IPS-18c (cell line): Measurements from ENCODE around the gene WDR81.

Experiments used
- H3K4me3 ChIP-seq: 2 replicates; pipeline ENCODE4 v1.7.0; 2013; ENCODE audit warnings: low read depth, mild to moderate bottlenecking, low read length, moderate library complexity; ENCODE audit not compliant: insufficient read depth
- H3K9me3 ChIP-seq: one replicate; pipeline ENCODE4 v1.6.1; 2013; ENCODE audit warnings: mild to moderate bottlenecking, low read length, moderate library complexity; ENCODE audit not compliant: control insufficient read depth, insufficient read depth

The WDR81 gene

GRCh38 chr17:1742371-1743087, 18.0 kb downstream of the WDR81 start, which contains the start of gene SERPINF2:
TSS of gene SERPINF2 (plus strand) at chr17:1742871. CDS start at chr17:1744996, 2,125 bp downstream.
- H3K4me3 ChIP-seq: no peak within 1 kb of the TSS
- peaks cover 4% of the 10 kb centered on the region for H3K9me3 ChIP-seq

GRCh38 chr17:1743088-1743439, 18.6 kb downstream of the WDR81 start:
- Histone ChIP-seq H3K9me3 (peaks cover 4% of the 10 kb centered on the region), H3K4me3 (no peak overlapping the region)

DNA sequence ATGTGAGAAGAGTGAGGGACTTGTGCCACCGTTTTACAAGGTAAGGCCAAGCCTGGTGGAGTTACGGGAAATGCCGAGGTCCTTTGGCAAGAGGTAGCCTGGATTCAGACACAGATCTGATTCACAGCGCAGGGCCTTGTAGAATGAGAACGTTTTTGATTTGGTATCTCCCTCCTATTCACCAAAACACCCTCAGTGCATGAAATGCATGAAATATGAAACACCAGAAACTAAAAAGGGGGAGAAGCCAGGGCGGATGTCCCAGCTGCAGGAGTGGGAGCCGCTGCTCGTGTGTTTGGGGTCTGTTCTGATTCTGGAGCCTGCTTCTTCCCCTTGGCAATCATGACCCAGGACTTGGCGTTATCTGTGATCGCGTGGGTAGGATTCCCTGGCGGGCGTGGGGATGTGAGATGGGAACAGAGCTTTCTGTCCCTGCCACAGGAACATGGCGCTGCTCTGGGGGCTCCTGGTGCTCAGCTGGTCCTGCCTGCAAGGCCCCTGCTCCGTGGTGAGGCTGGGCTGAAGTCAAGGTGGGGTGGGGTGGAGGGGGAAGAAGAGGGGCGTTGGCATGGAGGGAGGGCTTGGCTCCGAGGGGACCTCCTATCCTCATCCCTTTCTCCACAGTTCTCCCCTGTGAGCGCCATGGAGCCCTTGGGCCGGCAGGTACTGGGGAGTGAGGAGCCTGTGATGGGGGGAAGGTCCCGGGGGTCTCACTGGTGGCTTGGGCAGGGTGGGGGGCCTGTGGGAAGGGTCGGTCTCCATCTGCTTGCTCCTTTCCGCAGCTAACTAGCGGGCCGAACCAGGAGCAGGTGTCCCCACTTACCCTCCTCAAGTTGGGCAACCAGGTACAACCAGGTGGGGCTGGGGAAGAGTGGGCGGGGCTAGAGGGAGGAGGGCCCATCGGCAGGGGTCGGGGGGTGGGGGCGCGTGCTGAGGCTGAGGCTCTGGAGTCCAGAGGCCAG, 20.3 kb downstream of the WDR81 start:
- no peak overlapping the region for H3K4me3 ChIP-seq
- H3K9me3 ChIP-seq: peaks cover 6% of the 10 kb centered on the region

GRCh38 chr17:1745513-1746020, 21.1 kb downstream of the WDR81 start:
- Histone ChIP-seq H3K4me3 (no peak overlapping the region), H3K9me3 (peaks cover 6% of the 10 kb centered on the region)

GRCh38 chr17:1746975-1747543, 22.6 kb downstream of the WDR81 start:
- Histone ChIP-seq H3K9me3 (peaks cover 6% of the 10 kb centered on the region), H3K4me3 (no peak overlapping the region)

DNA sequence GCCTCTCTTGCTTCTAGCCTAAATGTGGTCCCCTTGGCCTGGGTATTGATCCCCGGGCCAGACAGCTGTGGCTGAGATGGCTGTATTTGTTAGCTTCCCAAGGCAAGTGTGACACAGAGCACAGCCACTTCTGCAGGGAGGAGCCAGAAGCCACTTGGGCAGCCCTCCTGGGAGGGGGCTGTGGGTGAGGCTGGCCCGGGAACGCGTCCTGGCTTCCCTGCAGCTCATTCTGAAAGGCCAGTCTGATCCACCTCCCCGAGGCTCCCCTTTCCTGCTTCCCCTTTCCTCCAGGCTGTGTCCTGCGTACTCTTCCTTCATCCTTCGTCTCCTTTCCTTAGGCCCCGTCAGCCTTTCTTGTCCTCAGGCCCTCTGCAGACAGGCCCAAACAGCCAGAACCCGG, 26.1 kb downstream of the WDR81 start:
- Histone ChIP-seq H3K4me3 (no peak overlapping the region), H3K9me3 (peaks cover 4% of the 10 kb centered on the region)

- Histone ChIP-seq H3K9me3 (peaks cover 2% of the 10 kb centered on the region), H3K4me3 (no peak overlapping the region)
Measured at GRCh38 chr17:1752425-1753262, 28.1 kb downstream of the WDR81 start.

DNA sequence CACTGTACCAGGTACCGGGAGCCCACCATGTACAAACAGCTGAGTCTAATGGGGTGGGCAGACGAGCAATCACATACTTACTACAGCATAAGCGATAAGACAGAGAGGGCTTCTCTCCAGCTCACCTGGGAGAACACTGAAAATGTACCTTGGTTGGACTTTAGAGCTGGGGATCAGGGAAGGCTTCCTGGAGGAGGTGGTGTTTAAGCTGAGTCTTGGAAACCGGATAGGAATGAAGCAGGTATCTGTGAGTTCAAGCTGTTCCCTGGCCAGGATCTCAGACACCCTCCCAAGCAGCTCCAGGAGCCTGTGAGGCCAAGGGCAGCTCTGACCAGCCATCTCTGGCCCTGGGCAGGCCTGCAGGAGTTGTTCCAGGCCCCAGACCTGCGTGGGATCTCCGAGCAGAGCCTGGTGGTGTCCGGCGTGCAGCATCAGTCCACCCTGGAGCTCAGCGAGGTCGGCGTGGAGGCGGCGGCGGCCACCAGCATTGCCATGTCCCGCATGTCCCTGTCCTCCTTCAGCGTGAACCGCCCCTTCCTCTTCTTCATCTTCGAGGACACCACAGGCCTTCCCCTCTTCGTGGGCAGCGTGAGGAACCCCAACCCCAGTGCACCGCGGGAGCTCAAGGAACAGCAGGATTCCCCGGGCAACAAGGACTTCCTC, 29.4 kb downstream of the WDR81 start:
- Histone ChIP-seq H3K4me3 (no peak overlapping the region), H3K9me3 (no peaks in the 10 kb centered on the region)

GRCh38 chr17:1754430-1755112, 30.1 kb downstream of the WDR81 start:
- Histone ChIP-seq H3K4me3 (no peak overlapping the region), H3K9me3 (no peaks in the 10 kb centered on the region)

DNA sequence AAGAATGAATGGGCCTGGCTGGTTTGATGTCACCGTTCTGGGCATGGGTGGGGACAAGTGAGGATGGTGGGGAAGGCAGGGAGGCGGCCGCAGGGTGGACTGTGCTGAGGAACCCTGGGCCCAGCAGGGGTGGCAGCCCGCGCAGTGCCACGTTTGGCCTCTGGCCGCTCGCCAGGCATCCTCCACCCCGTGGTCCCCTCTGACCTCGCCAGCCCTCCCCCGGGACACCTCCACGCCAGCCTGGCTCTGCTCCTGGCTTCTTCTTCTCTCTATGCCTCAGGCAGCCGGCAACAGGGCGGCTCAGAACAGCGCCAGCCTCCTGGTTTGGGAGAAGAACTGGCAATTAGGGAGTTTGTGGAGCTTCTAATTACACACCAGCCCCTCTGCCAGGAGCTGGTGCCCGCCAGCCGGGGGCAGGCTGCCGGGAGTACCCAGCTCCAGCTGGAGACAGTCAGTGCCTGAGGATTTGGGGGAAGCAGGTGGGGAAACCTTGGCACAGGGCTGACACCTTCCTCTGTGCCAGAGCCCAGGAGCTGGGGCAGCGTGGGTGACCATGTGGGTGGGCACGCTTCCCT, 30.8 kb downstream of the WDR81 start:
- Histone ChIP-seq H3K4me3 (no peak overlapping the region), H3K9me3 (no peaks in the 10 kb centered on the region)

DNA sequence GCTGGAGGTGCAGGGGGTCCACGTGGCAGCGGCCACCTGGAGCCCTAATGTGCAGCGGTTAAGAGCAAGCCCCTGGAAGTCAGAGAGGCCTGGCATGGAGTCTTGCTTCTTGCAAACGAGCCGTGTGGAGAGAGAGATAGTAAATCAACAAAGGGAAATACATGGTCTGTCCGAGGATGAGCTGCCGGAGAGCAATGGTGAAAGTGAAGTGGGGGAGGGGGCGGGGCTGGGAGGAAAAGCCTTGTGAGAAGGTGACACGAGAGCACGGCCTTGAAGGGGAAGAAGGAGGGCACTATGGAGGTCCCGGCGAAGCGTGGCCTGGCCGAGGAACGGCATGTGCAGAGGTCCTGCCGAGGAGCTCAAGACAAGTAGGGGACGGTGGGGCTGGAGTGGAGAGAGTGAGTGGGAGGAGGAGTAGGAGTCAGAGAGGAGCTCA, 31.3 kb downstream of the WDR81 start:
- H3K4me3 ChIP-seq: no peak overlapping the region
- H3K9me3 ChIP-seq: no peaks in the 10 kb centered on the region

GRCh38 chr17:1758807-1759206, 34.3 kb downstream of the WDR81 start:
- Histone ChIP-seq H3K9me3 (no peaks in the 10 kb centered on the region), H3K4me3 (no peak overlapping the region)

DNA sequence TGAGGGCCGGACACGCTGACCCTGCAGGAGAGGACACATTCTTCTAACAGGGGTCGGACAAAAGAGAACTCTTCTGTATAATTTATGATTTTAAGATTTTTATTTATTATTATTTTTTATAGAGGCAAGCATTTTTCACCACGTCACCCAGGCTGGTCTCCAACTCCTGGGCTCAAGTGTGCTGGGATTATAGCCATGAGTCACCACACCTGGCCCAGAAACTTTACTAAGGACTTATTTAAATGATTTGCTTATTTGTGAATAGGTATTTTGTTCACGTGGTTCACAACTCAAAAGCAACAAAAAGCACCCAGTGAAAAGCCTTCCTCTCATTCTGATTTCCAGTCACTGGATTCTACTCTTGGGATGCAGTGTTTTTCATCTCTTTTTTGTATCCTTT, 35.0 kb downstream of the WDR81 start:
- Histone ChIP-seq H3K9me3 (no peaks in the 10 kb centered on the region), H3K4me3 (no peak overlapping the region)

- peak overlapping the region; percentile 38 for H3K4me3 ChIP-seq
Measured at GRCh38 chr17:1762233-1762900, 37.9 kb downstream of the WDR81 start.

More at GRCh38 chr17:1762233-1762900, 37.9 kb downstream of the WDR81 start:
- H3K9me3 ChIP-seq: no peaks in the 10 kb centered on the region
